ENCODE measurements around the gene ETV1. TPM values are rescaled to one million over a fixed set of nuclear protein-coding genes. Genes with fewer than 3 reads are reported as not detected.

Gene ETV1
- total and polyA plus RNA-seq, 3 donors from 2014 or later = 11.4 to 16.4 (median 13.9) TPM

DNA sequence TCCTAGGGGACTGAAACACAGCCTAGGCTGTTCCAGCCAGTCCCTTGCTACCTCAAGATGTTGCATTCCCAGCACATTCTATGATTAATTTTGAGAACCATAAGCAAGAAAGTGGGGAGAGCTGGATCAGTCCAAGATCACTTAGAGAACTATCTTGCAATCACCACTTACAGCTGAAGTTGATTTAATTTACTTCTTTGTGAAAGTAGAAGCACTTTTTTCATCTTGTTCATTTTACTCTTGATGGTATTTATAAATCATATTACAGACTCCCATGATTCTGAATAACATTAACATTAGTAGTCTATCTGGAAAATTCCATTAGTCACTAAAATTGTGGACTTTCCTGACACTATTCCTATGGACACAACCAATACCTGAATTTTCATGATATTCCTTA, 118.5 kb downstream of the ETV1 start:
- intact Hi-C loops (cut with DNase I; ENCODE audit: low total_unique reads) = no loop called here
- H3K27ac ChIP-seq = no peak overlapping the region
- no peaks in the 10 kb centered on the region for H3K9me3 ChIP-seq
- H3K36me3 ChIP-seq (ENCODE audit: low read depth, missing control alignments) = no peaks in the 10 kb centered on the region
- no peak for DNase-seq
- H3K4me3 ChIP-seq = no peak overlapping the region
- H3K27me3 ChIP-seq = no peaks in the 10 kb centered on the region
- no peaks in the 10 kb centered on the region for H3K4me1 ChIP-seq
- TF ChIP-seq, protein P1, sequence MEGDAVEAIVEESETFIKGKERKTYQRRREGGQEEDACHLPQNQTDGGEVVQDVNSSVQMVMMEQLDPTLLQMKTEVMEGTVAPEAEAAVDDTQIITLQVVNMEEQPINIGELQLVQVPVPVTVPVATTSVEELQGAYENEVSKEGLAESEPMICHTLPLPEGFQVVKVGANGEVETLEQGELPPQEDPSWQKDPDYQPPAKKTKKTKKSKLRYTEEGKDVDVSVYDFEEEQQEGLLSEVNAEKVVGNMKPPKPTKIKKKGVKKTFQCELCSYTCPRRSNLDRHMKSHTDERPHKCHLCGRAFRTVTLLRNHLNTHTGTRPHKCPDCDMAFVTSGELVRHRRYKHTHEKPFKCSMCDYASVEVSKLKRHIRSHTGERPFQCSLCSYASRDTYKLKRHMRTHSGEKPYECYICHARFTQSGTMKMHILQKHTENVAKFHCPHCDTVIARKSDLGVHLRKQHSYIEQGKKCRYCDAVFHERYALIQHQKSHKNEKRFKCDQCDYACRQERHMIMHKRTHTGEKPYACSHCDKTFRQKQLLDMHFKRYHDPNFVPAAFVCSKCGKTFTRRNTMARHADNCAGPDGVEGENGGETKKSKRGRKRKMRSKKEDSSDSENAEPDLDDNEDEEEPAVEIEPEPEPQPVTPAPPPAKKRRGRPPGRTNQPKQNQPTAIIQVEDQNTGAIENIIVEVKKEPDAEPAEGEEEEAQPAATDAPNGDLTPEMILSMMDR (IDR thresholded peaks at IDR 0.05) = no peak
- no peak for TF ChIP-seq POLR2A (IDR thresholded peaks at IDR 0.05)

DNA sequence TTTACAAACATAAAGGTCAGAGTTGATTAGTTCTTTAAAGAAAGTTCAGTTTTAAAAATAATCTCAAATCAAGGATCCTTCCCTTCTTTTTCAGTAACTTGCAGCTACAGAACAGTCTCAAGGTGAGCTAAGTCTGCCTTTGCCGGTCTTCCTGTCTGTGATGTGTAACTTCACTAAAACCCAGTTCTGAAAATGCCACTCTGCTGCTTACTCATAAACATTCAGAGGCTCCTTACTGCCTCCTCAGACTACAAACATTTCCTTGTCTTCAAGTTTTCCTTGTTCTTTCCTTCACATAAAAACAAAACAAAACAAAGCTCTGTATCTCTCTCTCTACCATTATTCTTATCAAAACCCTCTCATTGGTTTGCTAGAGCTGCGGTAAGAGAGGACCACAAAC, 128.7 kb downstream of the ETV1 start:
- DNase-seq = no peak
- H3K9me3 ChIP-seq = no peaks in the 10 kb centered on the region
- H3K4me3 ChIP-seq = no peak overlapping the region
- no peaks in the 10 kb centered on the region for H3K4me1 ChIP-seq
- H3K36me3 ChIP-seq (ENCODE audit: low read depth, missing control alignments) = no peaks in the 10 kb centered on the region
- H3K27ac ChIP-seq = no peak overlapping the region
- TF ChIP-seq, protein P1 (IDR thresholded peaks at IDR 0.05) = no peak
- TF ChIP-seq POLR2A (IDR thresholded peaks at IDR 0.05) = no peak
- intact Hi-C loops (cut with DNase I; ENCODE audit: low total_unique reads) = no loop called here
- 81 to 82% methylated on average over 2 of the region's 2 CpGs for WGBS, 2 donors
- no peaks in the 10 kb centered on the region for H3K27me3 ChIP-seq

DNA sequence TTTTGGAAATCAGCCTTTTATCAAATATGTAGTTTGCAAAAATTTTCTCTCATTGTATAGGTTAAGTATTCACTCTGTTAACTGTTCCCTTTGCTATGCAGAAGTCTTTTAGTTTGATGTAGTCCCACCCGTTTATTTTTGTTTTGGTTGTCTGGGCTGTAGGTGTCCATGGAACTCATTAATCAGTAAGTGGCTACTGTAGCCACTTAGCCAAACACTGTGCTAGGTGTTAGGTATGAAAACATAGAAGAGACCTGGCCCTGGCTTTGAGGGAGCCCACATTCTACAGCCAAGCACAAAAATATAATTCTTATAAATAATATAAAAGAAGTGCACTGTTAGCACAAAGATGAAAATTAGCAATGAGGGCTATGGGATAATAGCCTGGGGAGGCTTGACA, 133.5 kb downstream of the ETV1 start:
- WGBS, 2 donors = 73 to 75% methylated on average over 1 of the region's 1 CpG
- TF ChIP-seq POLR2A (IDR thresholded peaks at IDR 0.05) = no peak
- TF ChIP-seq, protein P1 (IDR thresholded peaks at IDR 0.05) = no peak

DNA sequence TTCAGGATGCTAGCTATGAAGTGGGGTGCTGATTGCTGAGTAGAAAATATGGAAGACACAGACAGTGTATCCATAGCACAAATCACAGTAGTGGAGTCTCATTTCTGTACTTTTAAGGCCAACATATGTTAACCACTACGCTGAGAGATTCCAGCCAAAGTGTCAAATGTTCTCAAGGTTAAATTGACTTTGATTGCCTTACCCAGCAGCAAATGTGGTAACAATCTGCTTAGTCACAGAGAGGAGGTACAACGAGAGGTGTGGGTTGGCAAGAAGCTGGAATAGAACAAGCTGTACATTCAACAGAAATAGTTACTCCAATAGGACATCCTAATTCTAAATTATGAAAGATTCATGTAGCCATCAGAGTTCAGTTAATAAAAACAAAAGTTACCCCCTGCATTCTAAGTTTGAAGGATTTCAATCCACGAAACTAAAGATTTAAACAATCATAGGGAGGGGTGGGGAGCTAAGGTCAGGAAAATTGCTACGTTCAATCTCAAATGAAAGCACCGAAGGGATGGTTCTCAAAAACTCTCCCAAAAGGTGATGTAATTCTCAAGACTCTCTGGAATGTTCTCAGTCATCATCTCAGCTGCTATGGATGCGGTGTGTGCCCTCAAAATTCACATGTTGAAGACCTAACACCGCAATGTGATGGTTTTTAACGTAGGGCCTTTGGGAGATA, 137.0 kb downstream of the ETV1 start:
- intact Hi-C loops (cut with DNase I; ENCODE audit: low total_unique reads) = no loop called here
- Histone ChIP-seq H3K27me3 (no peaks in the 10 kb centered on the region), H3K36me3 (ENCODE audit: low read depth, missing control alignments) (no peaks in the 10 kb centered on the region), H3K9me3 (no peaks in the 10 kb centered on the region), H3K27ac (no peak overlapping the region), H3K4me1 (no peaks in the 10 kb centered on the region), H3K4me3 (peak overlapping the region in 1 of 2 donors; percentile 14)
- no peak for DNase-seq
- TF ChIP-seq POLR2A (IDR thresholded peaks at IDR 0.05) = no peak
- TF ChIP-seq, protein P1 (IDR thresholded peaks at IDR 0.05) = no peak
- WGBS, 2 donors = 56 to 58% methylated on average over 8 of the region's 8 CpGs

More for the DNA sequence above, 133.5 kb downstream of the ETV1 start:
- Histone ChIP-seq H3K4me1 (no peaks in the 10 kb centered on the region), H3K27ac (no peak overlapping the region), H3K27me3 (no peaks in the 10 kb centered on the region), H3K9me3 (no peaks in the 10 kb centered on the region), H3K4me3 (no peak overlapping the region), H3K36me3 (ENCODE audit: low read depth, missing control alignments) (no peaks in the 10 kb centered on the region)
- no peak for DNase-seq
- intact Hi-C loops (cut with DNase I; ENCODE audit: low total_unique reads) = no loop called here

DNA sequence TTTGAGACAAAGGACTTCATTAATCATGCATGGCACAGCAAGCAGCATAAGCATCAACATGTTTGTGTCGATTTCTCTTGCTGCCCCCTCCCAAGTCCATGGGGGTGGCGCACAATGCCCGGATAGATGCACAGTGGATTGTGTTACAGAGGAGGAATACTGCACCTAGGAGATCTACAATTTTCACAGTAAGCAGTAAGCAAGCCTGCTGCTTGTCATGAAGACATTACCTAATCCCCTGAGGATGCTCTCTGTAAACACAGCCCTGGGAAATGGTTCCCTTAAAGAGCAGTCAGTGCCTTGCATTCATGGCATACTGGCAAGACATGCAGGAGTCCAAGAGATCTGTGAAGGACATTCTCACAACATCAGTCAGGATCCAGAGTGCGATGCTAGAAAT, 137.7 kb downstream of the ETV1 start:
- Histone ChIP-seq H3K9me3 (no peaks in the 10 kb centered on the region), H3K27ac (no peak overlapping the region), H3K4me3 (no peak overlapping the region), H3K27me3 (no peaks in the 10 kb centered on the region), H3K4me1 (no peaks in the 10 kb centered on the region), H3K36me3 (ENCODE audit: low read depth, missing control alignments) (no peaks in the 10 kb centered on the region)
- DNase-seq = no peak
- 67 to 77% methylated on average over 4 of the region's 4 CpGs for WGBS, 2 donors
- intact Hi-C loops (cut with DNase I; ENCODE audit: low total_unique reads) = no loop called here
- no peak for TF ChIP-seq POLR2A (IDR thresholded peaks at IDR 0.05)
- TF ChIP-seq, protein P1 (IDR thresholded peaks at IDR 0.05) = no peak
